ENCODE results near the gene EP400. TPM values are rescaled to one million over a fixed set of nuclear protein-coding genes. Genes with fewer than 3 reads are reported as not detected.

EP400 gene
- total RNA-seq, 4 donors from 2014 or later = 10.1 to 23.0 (median 20.9) TPM

DNA sequence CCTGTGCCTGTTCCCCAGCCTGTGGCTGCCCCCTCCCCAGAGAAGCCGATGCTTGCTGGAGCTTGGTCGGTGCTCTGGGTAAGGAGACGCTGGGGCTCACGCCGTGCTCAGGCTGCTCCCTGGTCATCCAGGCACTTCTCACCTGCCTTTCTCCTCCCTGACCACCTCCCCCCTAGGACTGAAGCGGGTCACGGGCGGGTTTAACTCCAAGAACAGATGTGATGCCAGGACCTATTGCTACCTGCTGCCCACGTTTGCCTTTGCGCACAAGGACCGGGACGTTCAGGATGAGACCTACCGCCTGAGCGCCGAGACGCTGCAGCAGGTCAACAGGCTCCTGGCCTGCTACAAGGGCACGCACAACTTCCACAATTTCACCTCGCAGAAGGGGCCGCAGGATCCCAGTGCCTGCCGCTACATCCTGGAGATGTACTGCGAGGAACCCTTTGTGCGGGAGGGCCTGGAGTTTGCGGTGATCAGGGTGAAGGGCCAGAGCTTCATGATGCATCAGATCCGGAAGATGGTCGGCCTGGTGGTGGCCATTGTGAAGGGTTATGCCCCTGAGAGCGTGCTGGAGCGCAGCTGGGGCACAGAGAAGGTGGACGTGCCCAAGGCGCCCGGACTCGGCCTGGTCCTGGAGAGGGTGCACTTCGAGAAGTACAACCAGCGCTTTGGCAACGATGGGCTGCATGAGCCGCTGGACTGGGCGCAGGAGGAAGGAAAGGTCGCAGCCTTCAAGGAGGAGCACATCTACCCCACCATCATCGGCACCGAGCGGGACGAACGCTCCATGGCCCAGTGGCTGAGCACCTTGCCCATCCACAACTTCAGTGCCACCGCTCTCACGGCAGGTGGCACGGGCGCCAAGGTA lies 8.4 kb upstream of the EP400 start:
- Histone ChIP-seq H3K36me3 (peaks cover 0 to 72% (median 9%) of the 10 kb centered on the region in 3 donors), H3K4me1 (peaks cover 0 to 17% (median 0%) of the 10 kb centered on the region in 3 donors), H3K9me3 (no peaks in the 10 kb centered on the region), H3K27me3 (no peaks in the 10 kb centered on the region), H3K4me3 (no peak overlapping the region), H3K27ac (no peak overlapping the region)
- TF ChIP-seq CTCF (IDR thresholded peaks at IDR 0.05) (no peak), POLR2A (IDR thresholded peaks at IDR 0.05) (no peak)
- intact Hi-C loops (cut with DNase I) = loop anchor here (10.0 kb wide), 1 partner anchor 47 kb away; the partner anchor contains the start of gene ULK1
- WGBS, 2 donors = 94 to 95% methylated on average over 14 to 18 of the region's 46 CpGs
- no peak for DNase-seq

DNA sequence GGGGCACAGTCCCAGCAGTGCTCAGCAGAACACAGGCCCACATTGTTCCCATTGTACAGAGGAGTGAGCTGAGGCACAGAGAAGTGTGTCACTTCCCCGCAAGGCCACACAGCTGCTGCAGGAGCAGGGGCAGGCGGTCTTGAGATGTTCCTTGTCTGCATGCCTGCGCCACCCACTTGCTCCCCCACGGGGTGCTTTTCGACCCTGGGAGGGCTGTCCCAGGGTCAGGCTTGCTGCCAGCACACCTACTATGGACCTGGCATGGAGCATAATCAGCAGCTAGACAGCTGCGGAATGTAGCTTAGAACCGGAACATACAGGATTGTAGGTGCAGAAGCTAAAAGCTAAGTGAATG lies 7.8 kb upstream of the EP400 start:
- no peak overlapping the region for H3K27ac ChIP-seq
- TF ChIP-seq CTCF (IDR thresholded peaks at IDR 0.05) (no peak), POLR2A (IDR thresholded peaks at IDR 0.05) (no peak)
- no peaks in the 10 kb centered on the region for H3K9me3 ChIP-seq
- intact Hi-C loops (cut with DNase I) = loop anchor here (10.0 kb wide), 1 partner anchor 47 kb away; the partner anchor contains the start of gene ULK1
- no peaks in the 10 kb centered on the region for H3K27me3 ChIP-seq
- WGBS, 2 donors = 90% methylated on average over 3 to 6 of the region's 7 CpGs
- DNase-seq = no peak
- H3K36me3 ChIP-seq = peaks cover 0 to 65% (median 9%) of the 10 kb centered on the region in 3 donors
- no peak overlapping the region for H3K4me3 ChIP-seq
- H3K4me1 ChIP-seq = peaks cover 0 to 17% (median 0%) of the 10 kb centered on the region in 3 donors

DNA sequence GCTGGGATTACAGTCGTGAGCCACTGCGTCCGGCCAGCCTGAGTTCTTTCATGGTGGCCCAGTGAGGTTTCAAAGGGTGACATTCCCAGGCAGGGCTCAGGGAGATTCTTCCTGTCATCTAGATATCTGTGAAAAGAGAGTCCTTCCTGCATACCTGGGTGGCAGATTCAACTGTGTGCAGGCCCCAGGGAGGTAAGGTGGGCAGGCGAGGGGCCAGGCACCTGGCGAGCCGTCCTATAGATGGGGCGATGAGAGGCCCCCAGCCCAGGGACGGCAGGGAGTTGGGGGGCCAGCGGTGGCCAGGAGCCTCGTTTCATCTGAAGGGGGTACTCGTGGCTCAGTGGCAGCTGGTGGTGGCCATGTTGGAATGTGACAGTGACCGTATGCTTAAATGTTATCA lies 7.1 kb upstream of the EP400 start:
- intact Hi-C loops (cut with DNase I) = loop anchor here (10.0 kb wide), 1 partner anchor 48 kb away; the partner anchor contains the start of gene ULK1
- H3K4me3 ChIP-seq = no peak overlapping the region
- DNase-seq = no peak
- TF ChIP-seq POLR2A (IDR thresholded peaks at IDR 0.05) (no peak), CTCF (IDR thresholded peaks at IDR 0.05) (no peak)
- no peak overlapping the region for H3K27ac ChIP-seq
- H3K4me1 ChIP-seq = peaks cover 0 to 17% (median 0%) of the 10 kb centered on the region in 3 donors
- 83 to 97% methylated on average over 5 to 6 of the region's 12 CpGs for WGBS, 2 donors
- H3K36me3 ChIP-seq = peaks cover 0 to 59% (median 9%) of the 10 kb centered on the region in 3 donors
- H3K27me3 ChIP-seq = no peaks in the 10 kb centered on the region
- H3K9me3 ChIP-seq = no peaks in the 10 kb centered on the region

- Histone ChIP-seq H3K27ac (no peak overlapping the region), H3K4me1 (peaks cover 0 to 17% (median 0%) of the 10 kb centered on the region in 3 donors), H3K4me3 (no peak overlapping the region), H3K36me3 (peaks cover 0 to 59% (median 9%) of the 10 kb centered on the region in 3 donors), H3K9me3 (no peaks in the 10 kb centered on the region), H3K27me3 (no peaks in the 10 kb centered on the region)
- DNase-seq = no peak
- WGBS, 2 donors = 94 to 97% methylated on average over 7 of the region's 8 CpGs
- intact Hi-C loops (cut with DNase I) = loop anchor here (10.0 kb wide), 1 partner anchor 49 kb away; the partner anchor contains the start of gene ULK1
- TF ChIP-seq POLR2A (IDR thresholded peaks at IDR 0.05) = no peak
- no peak for TF ChIP-seq CTCF (IDR thresholded peaks at IDR 0.05)
These were observed 6.4 kb upstream of the EP400 start for GRCh38 chr12:131943389-131943788.

DNA sequence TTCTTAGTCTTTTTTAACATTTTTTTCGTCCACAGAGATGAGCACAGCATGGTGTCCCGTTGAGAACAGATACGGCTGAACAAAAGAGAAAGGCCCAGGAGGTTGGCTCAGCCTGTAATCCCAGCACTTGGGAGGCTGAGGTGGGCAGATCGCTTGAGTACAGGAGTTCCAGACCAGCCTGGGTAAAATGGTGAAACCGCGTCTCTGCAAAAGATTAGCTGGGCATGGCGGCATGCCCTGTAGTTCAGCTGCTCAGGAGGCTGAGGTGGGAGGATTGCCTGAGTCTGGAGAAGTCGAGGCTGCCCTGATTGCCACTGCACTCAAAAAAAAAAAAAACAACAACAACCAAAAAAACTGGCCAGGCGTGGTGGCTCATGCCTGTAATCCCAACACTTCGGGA lies 5.9 kb upstream of the EP400 start:
- intact Hi-C loops (cut with DNase I) = loop anchor here (10.0 kb wide), 1 partner anchor 49 kb away; the partner anchor contains the start of gene ULK1
- H3K4me1 ChIP-seq = peaks cover 0 to 20% (median 0%) of the 10 kb centered on the region in 3 donors
- no peak for DNase-seq
- H3K27ac ChIP-seq = no peak overlapping the region
- H3K36me3 ChIP-seq = peaks cover 0 to 55% (median 9%) of the 10 kb centered on the region in 3 donors
- 96 to 97% methylated on average over 10 of the region's 10 CpGs for WGBS, 2 donors
- no peaks in the 10 kb centered on the region for H3K9me3 ChIP-seq
- no peak overlapping the region for H3K4me3 ChIP-seq
- H3K27me3 ChIP-seq = no peaks in the 10 kb centered on the region
- TF ChIP-seq CTCF (IDR thresholded peaks at IDR 0.05) (no peak), POLR2A (IDR thresholded peaks at IDR 0.05) (no peak)
